ENCODE data around the gene SLC27A5. TPM values are rescaled to one million over a fixed set of nuclear protein-coding genes. Genes with fewer than 3 reads are reported as not detected.

The SLC27A5 gene
- total and polyA plus RNA-seq, 9 of the 15 experiments (the other 6 are each of a cell fraction or from before 2014, with no cell fraction given) = 42.2 to 318 (median 64.7) TPM

DNA sequence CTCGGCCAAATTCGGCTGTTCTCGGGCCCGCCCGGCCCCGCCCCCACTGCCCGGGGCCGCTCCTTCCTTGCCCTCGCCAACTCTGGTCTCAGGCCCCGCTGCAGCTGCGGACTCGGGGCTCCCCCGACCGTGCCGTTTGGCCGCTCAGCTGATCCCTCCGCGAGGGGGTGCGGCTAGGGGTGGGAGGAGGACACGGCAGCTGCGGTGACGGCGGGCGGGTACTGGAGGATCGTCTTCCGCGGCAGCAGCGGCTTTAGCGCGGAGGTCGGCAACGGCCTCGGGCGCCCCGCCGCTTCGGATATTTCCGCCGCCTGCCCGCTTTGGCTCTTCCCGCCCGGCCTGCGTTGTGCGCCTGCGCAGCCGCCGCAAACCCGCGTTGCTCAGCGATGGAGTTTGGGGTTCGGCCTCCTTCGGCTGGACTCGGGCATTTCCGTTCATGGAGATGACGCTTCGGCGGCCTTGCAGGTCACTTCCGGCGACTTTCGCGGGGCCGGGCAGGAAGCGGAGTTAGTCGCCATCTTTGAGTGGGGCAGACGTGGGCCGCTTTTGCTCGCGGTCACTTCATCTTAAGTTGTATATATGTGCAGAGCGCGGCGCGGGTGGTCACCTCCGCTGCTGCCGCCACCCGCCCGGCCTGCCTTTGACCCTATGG, 47.0 kb upstream of the SLC27A5 start (continued):
- TF ChIP-seq PML (IDR thresholded peaks at IDR 0.05; ENCODE audit: low read length) = no peak; the same call in 1 of the 2 replicates
- TF ChIP-seq, protein P1, sequence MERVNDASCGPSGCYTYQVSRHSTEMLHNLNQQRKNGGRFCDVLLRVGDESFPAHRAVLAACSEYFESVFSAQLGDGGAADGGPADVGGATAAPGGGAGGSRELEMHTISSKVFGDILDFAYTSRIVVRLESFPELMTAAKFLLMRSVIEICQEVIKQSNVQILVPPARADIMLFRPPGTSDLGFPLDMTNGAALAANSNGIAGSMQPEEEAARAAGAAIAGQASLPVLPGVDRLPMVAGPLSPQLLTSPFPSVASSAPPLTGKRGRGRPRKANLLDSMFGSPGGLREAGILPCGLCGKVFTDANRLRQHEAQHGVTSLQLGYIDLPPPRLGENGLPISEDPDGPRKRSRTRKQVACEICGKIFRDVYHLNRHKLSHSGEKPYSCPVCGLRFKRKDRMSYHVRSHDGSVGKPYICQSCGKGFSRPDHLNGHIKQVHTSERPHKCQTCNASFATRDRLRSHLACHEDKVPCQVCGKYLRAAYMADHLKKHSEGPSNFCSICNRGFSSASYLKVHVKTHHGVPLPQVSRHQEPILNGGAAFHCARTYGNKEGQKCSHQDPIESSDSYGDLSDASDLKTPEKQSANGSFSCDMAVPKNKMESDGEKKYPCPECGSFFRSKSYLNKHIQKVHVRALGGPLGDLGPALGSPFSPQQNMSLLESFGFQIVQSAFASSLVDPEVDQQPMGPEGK (CRISPR knock-in tag; IDR thresholded peaks at IDR 0.05; ENCODE audit: borderline replicate concordance) = no peak
- peak; percentile 40; the same call in 1 of the 2 replicates for TF ChIP-seq BHLHE40 (IDR thresholded peaks at IDR 0.05; ENCODE audit: low read length)
- peak; percentile 41; the same call in 1 of the 2 replicates for TF ChIP-seq JUND (IDR thresholded peaks at IDR 0.05; ENCODE audit: borderline replicate concordance, low read depth, low read length)
- peak; percentile 23; the same call in 1 of the 3 replicates for TF ChIP-seq JUND (tag; IDR thresholded peaks at IDR 0.05; ENCODE audit: borderline replicate concordance, low read depth, low read length)
- no peak for TF ChIP-seq POLR2H (tag; IDR thresholded peaks at IDR 0.05; ENCODE audit: low read depth)
- no peak for TF ChIP-seq MTA2 (IDR thresholded peaks at IDR 0.05; ENCODE audit: low read depth)
- TF ChIP-seq PRPF4 (IDR thresholded peaks at IDR 0.05; ENCODE audit: insufficient read depth, low read depth, low read length, poor library complexity, severe bottlenecking) = peak; percentile 55
- no peak for TF ChIP-seq BCOR (IDR thresholded peaks at IDR 0.05)
- TF ChIP-seq TCF3 (CRISPR knock-in tag; IDR thresholded peaks at IDR 0.05) = no peak
- no peak for TF ChIP-seq RBM39 (optimal IDR thresholded peaks at IDR 0.05; ENCODE audit: low read depth, low read length)
- no peak for TF ChIP-seq CC2D1A (IDR thresholded peaks at IDR 0.05)
- TF ChIP-seq ZNF23 (CRISPR knock-in tag; IDR thresholded peaks at IDR 0.05) = no peak
- TF ChIP-seq, protein P2, sequence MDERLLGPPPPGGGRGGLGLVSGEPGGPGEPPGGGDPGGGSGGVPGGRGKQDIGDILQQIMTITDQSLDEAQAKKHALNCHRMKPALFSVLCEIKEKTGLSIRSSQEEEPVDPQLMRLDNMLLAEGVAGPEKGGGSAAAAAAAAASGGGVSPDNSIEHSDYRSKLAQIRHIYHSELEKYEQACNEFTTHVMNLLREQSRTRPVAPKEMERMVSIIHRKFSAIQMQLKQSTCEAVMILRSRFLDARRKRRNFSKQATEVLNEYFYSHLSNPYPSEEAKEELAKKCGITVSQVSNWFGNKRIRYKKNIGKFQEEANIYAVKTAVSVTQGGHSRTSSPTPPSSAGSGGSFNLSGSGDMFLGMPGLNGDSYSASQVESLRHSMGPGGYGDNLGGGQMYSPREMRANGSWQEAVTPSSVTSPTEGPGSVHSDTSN (CRISPR knock-in tag; IDR thresholded peaks at IDR 0.05; ENCODE audit: low read depth) = no peak
- TF ChIP-seq, protein P2 (tag; conservative IDR thresholded peaks at IDR 0.05; ENCODE audit: low read depth) = no peak
- TF ChIP-seq, protein P3, sequence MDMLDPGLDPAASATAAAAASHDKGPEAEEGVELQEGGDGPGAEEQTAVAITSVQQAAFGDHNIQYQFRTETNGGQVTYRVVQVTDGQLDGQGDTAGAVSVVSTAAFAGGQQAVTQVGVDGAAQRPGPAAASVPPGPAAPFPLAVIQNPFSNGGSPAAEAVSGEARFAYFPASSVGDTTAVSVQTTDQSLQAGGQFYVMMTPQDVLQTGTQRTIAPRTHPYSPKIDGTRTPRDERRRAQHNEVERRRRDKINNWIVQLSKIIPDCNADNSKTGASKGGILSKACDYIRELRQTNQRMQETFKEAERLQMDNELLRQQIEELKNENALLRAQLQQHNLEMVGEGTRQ (CRISPR knock-in tag; IDR thresholded peaks at IDR 0.05) = no peak
- TF ChIP-seq, protein P4, sequence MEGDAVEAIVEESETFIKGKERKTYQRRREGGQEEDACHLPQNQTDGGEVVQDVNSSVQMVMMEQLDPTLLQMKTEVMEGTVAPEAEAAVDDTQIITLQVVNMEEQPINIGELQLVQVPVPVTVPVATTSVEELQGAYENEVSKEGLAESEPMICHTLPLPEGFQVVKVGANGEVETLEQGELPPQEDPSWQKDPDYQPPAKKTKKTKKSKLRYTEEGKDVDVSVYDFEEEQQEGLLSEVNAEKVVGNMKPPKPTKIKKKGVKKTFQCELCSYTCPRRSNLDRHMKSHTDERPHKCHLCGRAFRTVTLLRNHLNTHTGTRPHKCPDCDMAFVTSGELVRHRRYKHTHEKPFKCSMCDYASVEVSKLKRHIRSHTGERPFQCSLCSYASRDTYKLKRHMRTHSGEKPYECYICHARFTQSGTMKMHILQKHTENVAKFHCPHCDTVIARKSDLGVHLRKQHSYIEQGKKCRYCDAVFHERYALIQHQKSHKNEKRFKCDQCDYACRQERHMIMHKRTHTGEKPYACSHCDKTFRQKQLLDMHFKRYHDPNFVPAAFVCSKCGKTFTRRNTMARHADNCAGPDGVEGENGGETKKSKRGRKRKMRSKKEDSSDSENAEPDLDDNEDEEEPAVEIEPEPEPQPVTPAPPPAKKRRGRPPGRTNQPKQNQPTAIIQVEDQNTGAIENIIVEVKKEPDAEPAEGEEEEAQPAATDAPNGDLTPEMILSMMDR (IDR thresholded peaks at IDR 0.05 in 2 of 3, conservative IDR thresholded peaks at IDR 0.05 in 1 of 3; ENCODE audit: insufficient read depth in 2 of 3, low read depth in 1 of 3, low read length in 3 of 3) = no peak

Measured in K562 (cell line).